IPS DF 4.7 (cell line): Measurements from ENCODE around the gene CHST12.

Source experiments
- DNase-seq: peaks from one replicate; pipeline ENCODE4 v3.0.0-alpha.2; 2013; ENCODE audit warnings: low spot score; ENCODE audit errors: extremely low read depth

The CHST12 gene

GRCh38 chr7:2478399-2478785 is 75.0 kb downstream of the CHST12 start:
- no peak for DNase-seq

- DNase-seq = no peak
Observed at GRCh38 chr7:2478800-2479199, 75.4 kb downstream of the CHST12 start.

DNA sequence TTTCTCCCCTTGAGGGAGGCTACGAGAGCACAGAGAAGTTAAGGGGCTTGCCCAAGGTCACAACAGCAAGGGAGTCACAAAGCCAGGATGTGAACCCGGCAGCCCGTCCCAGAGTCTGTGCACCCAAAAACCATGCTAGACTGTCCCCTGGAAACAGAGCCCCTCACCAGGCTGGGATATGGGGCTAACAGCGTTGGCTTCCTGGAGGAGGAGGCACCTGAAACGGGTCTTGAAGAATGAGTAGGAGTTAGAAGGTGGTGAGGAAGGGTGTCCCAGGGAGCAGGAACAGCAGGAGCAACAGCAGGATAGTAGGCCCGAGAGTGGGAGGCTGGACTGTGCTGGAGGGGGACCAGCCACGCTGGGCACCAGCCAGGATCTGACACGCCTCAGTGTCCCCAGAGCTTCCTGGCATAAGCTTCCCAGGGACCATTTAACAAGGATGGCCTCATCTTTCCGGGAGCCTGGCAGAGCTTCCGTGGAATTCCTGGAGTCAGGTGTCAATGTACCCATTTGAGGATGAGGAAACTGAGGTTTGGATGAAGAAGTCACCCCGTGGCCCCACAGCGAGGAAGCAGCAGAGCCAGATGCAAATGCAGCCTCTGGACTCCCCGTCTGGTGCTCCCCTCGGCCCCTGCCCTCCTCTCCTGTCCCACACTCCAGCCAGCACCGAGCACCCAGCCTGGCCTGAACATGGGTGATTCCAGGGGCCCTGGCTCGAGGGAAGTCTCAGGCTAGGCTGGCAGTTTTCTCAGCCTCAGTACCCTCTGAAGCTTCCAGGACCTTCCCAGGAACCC is 76.1 kb downstream of the CHST12 start:
- no peak for DNase-seq

DNA sequence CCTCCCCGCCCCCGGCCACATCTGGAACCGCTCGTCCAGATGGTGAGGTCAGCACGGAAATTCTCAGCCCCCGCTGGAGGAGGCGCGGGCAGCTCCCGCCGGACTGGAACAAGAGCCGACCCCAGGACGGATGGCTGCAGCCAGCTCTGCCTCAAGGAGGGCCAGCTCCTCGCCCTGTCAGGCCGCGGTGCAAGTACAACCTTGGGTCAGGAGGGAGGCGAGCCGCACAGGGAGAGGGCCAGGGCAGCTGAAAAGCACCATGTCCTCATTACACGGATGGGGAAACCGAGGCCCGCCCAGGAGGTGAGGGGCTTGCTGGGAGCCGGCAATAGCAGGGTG is 76.6 kb downstream of the CHST12 start:
- DNase-seq = no peak

- no peak for DNase-seq
Observed at GRCh38 chr7:2481195-2481594, 77.8 kb downstream of the CHST12 start.

DNA sequence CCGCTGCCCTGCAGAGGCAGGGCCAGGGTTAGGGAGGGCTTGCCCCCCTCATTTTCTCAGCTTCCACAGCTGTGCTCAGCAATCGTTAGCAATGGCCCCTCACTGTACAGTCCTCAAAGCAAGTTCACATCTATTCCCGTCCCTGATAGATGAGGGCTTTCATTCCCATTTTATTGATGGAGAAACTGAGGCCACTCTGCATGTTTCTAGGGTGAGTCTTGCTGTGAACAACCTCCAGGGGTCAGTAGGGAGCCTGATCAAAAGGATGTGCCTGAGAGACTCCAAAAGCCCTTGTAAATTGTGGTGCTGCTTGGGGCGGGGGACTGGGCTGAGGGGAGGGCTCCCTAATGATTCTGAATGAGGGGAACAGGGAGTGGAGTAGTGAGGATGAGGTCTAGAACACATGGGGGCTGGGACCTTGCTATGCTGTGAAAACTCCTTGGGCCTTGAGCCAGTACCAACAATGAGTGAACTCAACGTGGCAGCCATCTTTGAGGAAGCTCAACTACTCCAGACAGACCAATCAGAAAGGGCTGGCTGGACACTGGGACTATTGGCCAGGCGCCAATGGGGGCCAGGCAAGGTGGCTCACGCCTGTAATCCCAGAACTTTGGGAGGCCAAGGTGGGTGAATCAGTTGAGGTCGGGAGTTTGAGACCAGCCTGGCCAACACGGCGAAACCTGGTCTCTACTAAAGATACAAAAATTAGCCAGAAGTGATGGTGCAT is 79.5 kb downstream of the CHST12 start:
- no peak for DNase-seq

- no peak for DNase-seq
Observed at GRCh38 chr7:2483494-2483893, 80.1 kb downstream of the CHST12 start.

DNA sequence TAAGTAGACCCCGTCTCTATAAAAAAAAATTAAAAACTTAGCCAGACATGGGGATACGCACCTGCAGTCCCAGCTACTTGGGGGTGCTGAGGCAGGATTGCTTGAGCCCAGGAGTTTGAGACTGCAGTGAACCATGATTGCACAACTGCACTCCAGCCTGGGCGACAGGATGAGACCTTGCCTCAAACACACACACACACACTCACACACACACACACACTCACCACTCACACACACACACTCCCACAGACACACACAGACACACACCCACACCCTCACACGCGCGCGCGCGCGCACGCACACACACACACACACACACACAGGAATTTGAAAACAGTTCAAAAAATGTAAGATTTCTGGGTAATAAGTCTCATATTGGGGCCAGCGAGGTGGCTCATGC is 81.5 kb downstream of the CHST12 start:
- no peak for DNase-seq

DNA sequence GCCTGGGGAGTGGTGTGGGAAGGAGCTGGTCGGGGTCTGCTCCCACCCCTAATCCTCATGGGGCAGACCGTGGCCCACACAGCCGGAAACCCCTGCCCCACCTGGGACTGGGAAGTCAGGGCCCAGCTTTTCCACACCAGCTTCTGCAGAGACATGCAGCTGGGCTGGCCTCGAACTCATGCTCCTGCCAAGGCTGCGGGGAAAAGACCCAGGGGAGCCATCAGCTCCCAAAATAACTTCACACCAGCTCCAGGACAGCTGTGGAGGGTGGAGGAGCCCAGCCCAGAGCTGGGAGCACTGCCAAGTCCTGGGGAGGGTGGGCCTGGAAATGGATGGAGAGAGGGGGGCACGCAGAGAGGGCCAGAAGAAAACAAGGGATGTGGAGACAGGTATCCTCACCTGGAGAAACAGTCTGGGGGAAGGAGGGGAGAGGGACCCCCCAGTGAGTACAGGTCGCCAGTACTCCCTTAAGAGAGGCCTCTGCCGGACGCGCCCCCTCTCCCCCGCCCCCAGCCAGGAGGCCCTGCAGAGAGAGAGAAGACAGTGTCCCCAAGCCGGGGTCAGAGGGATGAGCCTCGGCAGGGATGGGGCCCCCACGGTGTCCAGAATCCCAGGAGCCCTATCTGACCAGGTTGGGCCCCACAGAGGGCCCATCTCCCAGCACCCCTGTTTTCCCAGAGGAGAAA is 84.3 kb downstream of the CHST12 start:
- no peak for DNase-seq

DNA sequence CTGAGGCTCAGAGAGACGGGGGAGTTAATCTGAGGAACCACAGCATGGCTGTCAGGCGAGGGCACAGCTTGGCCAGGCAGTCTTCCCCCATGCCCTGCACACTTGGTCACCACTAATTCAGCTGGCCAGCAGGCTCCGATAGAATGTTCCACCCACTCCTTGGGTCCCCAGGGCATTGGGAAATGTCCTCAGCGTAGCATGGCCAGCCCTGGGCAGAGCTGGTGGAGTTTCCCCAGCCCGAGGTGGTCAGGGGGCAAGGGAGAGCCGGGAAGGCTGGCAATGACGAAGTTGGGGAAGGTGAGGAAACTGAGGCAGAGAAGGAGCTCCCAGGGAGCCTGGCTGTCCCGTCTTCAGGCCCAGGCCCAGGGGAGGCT is 84.8 kb downstream of the CHST12 start:
- no peak for DNase-seq

GRCh38 chr7:2488681-2489080 is 85.3 kb downstream of the CHST12 start:
- no peak for DNase-seq

GRCh38 chr7:2490181-2490651 is 86.8 kb downstream of the CHST12 start:
- no peak for DNase-seq

- no peak for DNase-seq
Observed at GRCh38 chr7:2492038-2492437, 88.6 kb downstream of the CHST12 start.

DNA sequence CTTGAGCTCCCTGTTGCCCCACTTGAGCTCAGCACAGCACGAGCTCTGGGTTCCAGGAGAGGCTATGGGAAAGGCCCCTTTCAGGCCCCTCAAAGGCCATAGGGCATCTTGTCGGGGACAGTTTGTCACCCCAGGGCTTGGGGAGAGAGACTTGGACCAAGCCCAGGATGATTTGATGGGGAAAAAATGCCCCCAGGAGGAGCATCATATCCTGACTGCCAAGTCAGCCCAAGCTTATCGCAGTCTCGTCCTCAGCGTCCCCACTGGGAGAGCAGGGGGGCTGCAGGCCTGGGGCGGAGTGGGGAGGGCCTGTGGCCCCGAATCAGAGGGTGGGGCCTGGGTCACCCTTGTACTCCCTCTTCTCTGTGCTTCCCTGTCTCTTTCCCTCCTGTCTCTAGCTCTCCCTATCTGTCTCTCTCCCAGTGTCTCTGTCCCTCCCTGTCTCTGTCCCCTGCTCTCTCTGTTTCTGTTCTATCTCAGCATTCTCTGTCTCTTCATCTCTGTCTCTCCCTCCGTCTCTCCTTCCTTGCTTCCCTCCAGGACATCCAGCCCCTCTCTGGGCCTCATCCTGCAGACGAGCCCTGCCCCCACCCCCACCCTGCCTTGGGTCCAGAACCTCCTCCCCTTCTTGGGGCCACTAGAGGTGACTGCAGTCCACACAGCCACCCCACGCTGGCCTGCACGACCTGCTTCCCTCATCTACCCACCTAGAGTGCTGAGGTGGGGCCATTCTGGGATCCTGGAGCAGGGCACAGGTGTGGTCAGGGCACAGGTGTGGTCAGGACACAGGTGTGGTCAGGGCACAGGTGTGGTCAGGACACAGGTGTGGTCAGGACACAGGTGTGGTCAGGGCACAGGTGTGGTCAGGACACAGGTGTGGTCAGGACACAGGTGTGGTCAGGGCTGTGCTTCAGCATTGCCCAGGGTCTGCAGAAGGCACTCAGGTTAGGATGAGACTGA is 90.1 kb downstream of the CHST12 start:
- no peak for DNase-seq

- no peak for DNase-seq
Observed at GRCh38 chr7:2494191-2495130, 91.0 kb downstream of the CHST12 start.

- no peak for DNase-seq
Observed at GRCh38 chr7:2495418-2496299, 92.2 kb downstream of the CHST12 start.

DNA sequence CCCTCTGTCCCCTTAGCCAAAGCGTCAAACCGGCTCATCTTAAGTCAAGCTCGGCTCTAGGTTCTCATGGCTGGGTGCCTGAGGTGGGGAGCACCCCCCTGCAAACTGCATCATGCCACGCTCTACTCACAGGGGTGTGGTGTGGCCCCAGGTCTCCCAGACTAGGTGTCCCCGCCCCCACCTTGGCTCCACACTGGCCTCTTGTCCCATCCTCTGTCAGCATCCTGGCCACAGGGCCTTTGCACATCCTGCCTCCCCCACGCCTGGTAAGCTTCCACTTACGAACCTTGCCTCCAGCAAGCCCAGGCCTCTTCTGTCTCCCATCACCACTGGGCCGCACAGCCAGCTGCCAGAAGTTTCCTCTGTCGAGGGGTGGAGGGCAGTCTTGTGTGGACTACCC is 93.0 kb downstream of the CHST12 start:
- no peak for DNase-seq

GRCh38 chr7:2497065-2497464 is 93.7 kb downstream of the CHST12 start:
- no peak for DNase-seq
